Activated B cell treated with CpG ODN at 0.5 μM for 24 hours (primary cell): ENCODE data around the gene GRPEL1. TPM values are rescaled to one million over a fixed set of nuclear protein-coding genes. Genes with fewer than 3 reads are reported as not detected.
"Not testable (repeated sequence)": the region's sequence is repeated elsewhere in the genome, so short reads cannot be mapped to it uniquely, and the experiment has no call there.

Source experiments
- ATAC-seq: fragments of 200-7000 bp; cut with Tn5 transposase; one replicate; pipeline ENCODE4 v1.10.0; 2021; ENCODE audit warnings: low read depth, mild to moderate bottlenecking, moderate library complexity
- CTCF ChIA-PET: fragments of 350-600 bp; sonication (Branson Sonifier 250); formaldehyde crosslinking; loops from one replicate; lab custom pipeline; 2021; ENCODE audit warnings: antibody characterized with exemption; lab: Charles Lee
- POLR2A ChIA-PET: fragments of 350-600 bp; sonication (Branson Sonifier 250); formaldehyde crosslinking; loops from one replicate; lab custom pipeline; 2021; ENCODE audit warnings: antibody characterized with exemption; lab: Charles Lee
- DNase-seq: peaks from one replicate; pipeline ENCODE4 v3.0.0; 2022
- H3K27ac Mint-ChIP-seq: one replicate; pipeline ENCODE4 v1.8.0; 2020; ENCODE audit warnings: mixed read lengths
- H3K27me3 Mint-ChIP-seq: one replicate; pipeline ENCODE4 v1.8.0; 2021; ENCODE audit warnings: mixed read lengths
- H3K36me3 Mint-ChIP-seq: one replicate; pipeline ENCODE4 v1.8.0; 2021; ENCODE audit warnings: low read depth, mixed read lengths
- H3K4me1 Mint-ChIP-seq: one replicate; pipeline ENCODE4 v1.8.0; 2021; ENCODE audit warnings: mixed read lengths
- H3K4me3 Mint-ChIP-seq: one replicate; pipeline ENCODE4 v1.8.0; 2020; ENCODE audit warnings: mild to moderate bottlenecking, mixed read lengths
- H3K9me3 Mint-ChIP-seq: one replicate; pipeline ENCODE4 v1.8.0; 2020; ENCODE audit warnings: mixed read lengths
- CTCF ChIP-seq: fragments of 200-600 bp; IDR thresholded peaks from one replicate; pipeline ENCODE4 v1.8.0; 2022; ENCODE audit warnings: antibody characterized with exemption, mild to moderate bottlenecking
- intact Hi-C: fragments of 100-400 bp; cut with micrococcal nuclease; formaldehyde crosslinking; loops from one replicate; pipeline ENCODE4 v1.15.1; 2024
- total RNA-seq: library from RNA; stranded (reverse); gene quantifications from 2 replicates; pipeline ENCODE4 v1.2.3, GENCODE V29; 2022

GRPEL1 gene
- total RNA-seq, 1 donor from 2014 or later: 31.8 TPM

GRCh38 chr4:7083597-7084563 is 16.0 kb upstream of the GRPEL1 start:
- intact Hi-C loops: no loop called here
- H3K27me3 Mint-ChIP-seq: peaks cover 51% of the 10 kb centered on the region
- peaks cover 6% of the 10 kb centered on the region for H3K9me3 Mint-ChIP-seq
- no peak overlapping the region for H3K4me3 Mint-ChIP-seq
- H3K4me1 Mint-ChIP-seq: no peaks in the 10 kb centered on the region
- H3K27ac Mint-ChIP-seq: no peak overlapping the region
- POLR2A ChIA-PET: interaction anchor here (0.7 kb wide), 1 partner anchor 172 kb away, joined by 3 read pairs; no protein-coding TSS in a partner anchor
- TF ChIP-seq CTCF: no peak
- DNase-seq (no peak), ATAC-seq (no peak)
- CTCF ChIA-PET: interaction anchor here (1.3 to 1.5 kb wide), 2 partner anchors 13 to 18 kb away, joined by 3 to 5 read pairs; no protein-coding TSS in a partner anchor
- no peaks in the 10 kb centered on the region for H3K36me3 Mint-ChIP-seq

GRCh38 chr4:7079909-7080308 is 12.0 kb upstream of the GRPEL1 start:
- H3K9me3 Mint-ChIP-seq, H3K36me3 Mint-ChIP-seq, intact Hi-C loops, ATAC-seq, POLR2A ChIA-PET, DNase-seq, H3K27ac Mint-ChIP-seq, H3K4me1 Mint-ChIP-seq, H3K4me3 Mint-ChIP-seq: not testable (repeated sequence)
- H3K27me3 Mint-ChIP-seq: peaks cover 44% of the 10 kb centered on the region
- CTCF ChIA-PET: interaction anchor here (1.5 kb wide), 1 partner anchor 359 kb away, joined by 3 read pairs; no protein-coding TSS in a partner anchor

- H3K9me3 Mint-ChIP-seq, ATAC-seq, H3K36me3 Mint-ChIP-seq, DNase-seq, intact Hi-C loops, POLR2A ChIA-PET, H3K4me3 Mint-ChIP-seq, H3K4me1 Mint-ChIP-seq, H3K27ac Mint-ChIP-seq: not testable (repeated sequence)
- CTCF ChIA-PET: interaction anchor here (1.5 kb wide), 1 partner anchor 359 kb away, joined by 3 read pairs; no protein-coding TSS in a partner anchor
- peaks cover 40% of the 10 kb centered on the region for H3K27me3 Mint-ChIP-seq
These were observed 11.6 kb upstream of the GRPEL1 start for GRCh38 chr4:7079483-7079882.

- Mint-ChIP-seq H3K27ac (no peak overlapping the region), H3K4me3 (no peak overlapping the region), H3K9me3 (peaks cover 4% of the 10 kb centered on the region), H3K27me3 (peaks cover 30% of the 10 kb centered on the region), H3K4me1 (no peaks in the 10 kb centered on the region), H3K36me3 (no peaks in the 10 kb centered on the region)
- ATAC-seq (no peak), DNase-seq (no peak)
- TF ChIP-seq CTCF: no peak
- POLR2A ChIA-PET: no interaction called here
- CTCF ChIA-PET: no interaction called here
- intact Hi-C loops: no loop called here
These were observed 10.2 kb upstream of the GRPEL1 start for GRCh38 chr4:7078025-7078424.

GRCh38 chr4:7077371-7077770 is 9.5 kb upstream of the GRPEL1 start:
- H3K27me3 Mint-ChIP-seq: peaks cover 26% of the 10 kb centered on the region
- H3K27ac Mint-ChIP-seq: no peak overlapping the region
- ChIA-PET CTCF (interaction anchor here (0.9 kb wide), 1 partner anchor 204 kb away, joined by 3 read pairs; no protein-coding TSS in a partner anchor), POLR2A (no interaction called here)
- no peak for TF ChIP-seq CTCF
- H3K4me3 Mint-ChIP-seq: no peak overlapping the region
- H3K4me1 Mint-ChIP-seq: no peaks in the 10 kb centered on the region
- peaks cover 4% of the 10 kb centered on the region for H3K9me3 Mint-ChIP-seq
- H3K36me3 Mint-ChIP-seq: no peaks in the 10 kb centered on the region
- intact Hi-C loops: no loop called here
- ATAC-seq: no peak
- no peak for DNase-seq

- no peak for TF ChIP-seq CTCF
- Mint-ChIP-seq H3K27ac (no peak overlapping the region), H3K36me3 (no peaks in the 10 kb centered on the region), H3K27me3 (peaks cover 22% of the 10 kb centered on the region), H3K9me3 (peaks cover 4% of the 10 kb centered on the region), H3K4me1 (no peaks in the 10 kb centered on the region), H3K4me3 (no peak overlapping the region)
- CTCF ChIA-PET: interaction anchor here (0.9 kb wide), 1 partner anchor 203 kb away, joined by 3 read pairs; no protein-coding TSS in a partner anchor
- DNase-seq: no peak
- intact Hi-C loops: no loop called here
- POLR2A ChIA-PET: no interaction called here
- ATAC-seq: no peak
These were observed 8.8 kb upstream of the GRPEL1 start for GRCh38 chr4:7076696-7077082.
